ENCODE data around the gene KRT71. TPM values are rescaled to one million over a fixed set of nuclear protein-coding genes. Genes with fewer than 3 reads are reported as not detected.

KRT71 gene
- total RNA-seq, 1 donor from 2014 or later = not detected

- H3K27me3 ChIP-seq (ENCODE audit: low read depth) = peaks cover 63% of the 10 kb centered on the region
- no peaks in the 10 kb centered on the region for H3K9me3 ChIP-seq (replicated peaks)
- TF ChIP-seq, protein P1, sequence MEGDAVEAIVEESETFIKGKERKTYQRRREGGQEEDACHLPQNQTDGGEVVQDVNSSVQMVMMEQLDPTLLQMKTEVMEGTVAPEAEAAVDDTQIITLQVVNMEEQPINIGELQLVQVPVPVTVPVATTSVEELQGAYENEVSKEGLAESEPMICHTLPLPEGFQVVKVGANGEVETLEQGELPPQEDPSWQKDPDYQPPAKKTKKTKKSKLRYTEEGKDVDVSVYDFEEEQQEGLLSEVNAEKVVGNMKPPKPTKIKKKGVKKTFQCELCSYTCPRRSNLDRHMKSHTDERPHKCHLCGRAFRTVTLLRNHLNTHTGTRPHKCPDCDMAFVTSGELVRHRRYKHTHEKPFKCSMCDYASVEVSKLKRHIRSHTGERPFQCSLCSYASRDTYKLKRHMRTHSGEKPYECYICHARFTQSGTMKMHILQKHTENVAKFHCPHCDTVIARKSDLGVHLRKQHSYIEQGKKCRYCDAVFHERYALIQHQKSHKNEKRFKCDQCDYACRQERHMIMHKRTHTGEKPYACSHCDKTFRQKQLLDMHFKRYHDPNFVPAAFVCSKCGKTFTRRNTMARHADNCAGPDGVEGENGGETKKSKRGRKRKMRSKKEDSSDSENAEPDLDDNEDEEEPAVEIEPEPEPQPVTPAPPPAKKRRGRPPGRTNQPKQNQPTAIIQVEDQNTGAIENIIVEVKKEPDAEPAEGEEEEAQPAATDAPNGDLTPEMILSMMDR (IDR thresholded peaks at IDR 0.05; ENCODE audit: borderline replicate concordance) = no peak
- intact Hi-C loops (cut with micrococcal nuclease) = no loop called here
- no peak overlapping the region for H3K4me3 ChIP-seq
- DNase-seq = no peak
- no peaks in the 10 kb centered on the region for H3K36me3 ChIP-seq
- H3K4me1 ChIP-seq = peaks cover 17% of the 10 kb centered on the region
- H3K27ac ChIP-seq (replicated peaks) = no peak overlapping the region
These were observed 17.6 kb upstream of the KRT71 start for GRCh38 chr12:52570511-52570910.

- intact Hi-C loops (cut with micrococcal nuclease) = no loop called here
- no peak overlapping the region for H3K27ac ChIP-seq (replicated peaks)
- TF ChIP-seq, protein P1 (IDR thresholded peaks at IDR 0.05; ENCODE audit: borderline replicate concordance) = no peak
- no peak for DNase-seq
- H3K9me3 ChIP-seq (replicated peaks) = no peaks in the 10 kb centered on the region
- peaks cover 58% of the 10 kb centered on the region for H3K27me3 ChIP-seq (ENCODE audit: low read depth)
- peaks cover 17% of the 10 kb centered on the region for H3K4me1 ChIP-seq
- no peak overlapping the region for H3K4me3 ChIP-seq
- no peaks in the 10 kb centered on the region for H3K36me3 ChIP-seq
These were observed 15.2 kb upstream of the KRT71 start for GRCh38 chr12:52568111-52568510.

DNA sequence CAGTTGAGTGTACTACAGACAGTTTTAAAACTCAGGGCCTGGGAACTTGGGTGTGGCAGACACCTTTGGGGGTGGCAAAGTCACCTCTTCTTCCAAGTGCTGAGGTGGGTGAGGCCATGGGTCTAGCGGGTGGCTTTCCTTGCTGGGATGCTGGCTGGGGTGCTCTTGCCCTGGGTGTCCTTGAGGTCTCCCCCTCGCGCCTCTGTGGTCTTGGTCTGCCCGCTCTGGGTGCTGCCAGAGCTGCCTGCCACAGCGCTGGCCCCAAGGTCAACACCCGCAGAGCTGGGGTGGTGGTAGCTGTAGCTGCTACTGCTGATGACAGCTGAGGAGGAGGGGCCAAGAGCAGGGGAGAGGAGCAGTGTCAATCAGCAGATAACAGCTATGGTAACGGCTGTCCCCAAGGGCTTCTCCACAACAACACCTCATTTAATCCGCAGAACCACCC, 13.9 kb upstream of the KRT71 start:
- DNase-seq = peak; percentile 68
- peaks cover 17% of the 10 kb centered on the region for H3K4me1 ChIP-seq
- peak overlapping the region; percentile 59 for H3K27ac ChIP-seq (replicated peaks)
- H3K4me3 ChIP-seq = no peak overlapping the region
- H3K9me3 ChIP-seq (replicated peaks) = no peaks in the 10 kb centered on the region
- TF ChIP-seq, protein P1 (IDR thresholded peaks at IDR 0.05; ENCODE audit: borderline replicate concordance) = no peak
- intact Hi-C loops (cut with micrococcal nuclease) = no loop called here
- H3K36me3 ChIP-seq = no peaks in the 10 kb centered on the region
- peaks cover 48% of the 10 kb centered on the region for H3K27me3 ChIP-seq (ENCODE audit: low read depth)

DNA sequence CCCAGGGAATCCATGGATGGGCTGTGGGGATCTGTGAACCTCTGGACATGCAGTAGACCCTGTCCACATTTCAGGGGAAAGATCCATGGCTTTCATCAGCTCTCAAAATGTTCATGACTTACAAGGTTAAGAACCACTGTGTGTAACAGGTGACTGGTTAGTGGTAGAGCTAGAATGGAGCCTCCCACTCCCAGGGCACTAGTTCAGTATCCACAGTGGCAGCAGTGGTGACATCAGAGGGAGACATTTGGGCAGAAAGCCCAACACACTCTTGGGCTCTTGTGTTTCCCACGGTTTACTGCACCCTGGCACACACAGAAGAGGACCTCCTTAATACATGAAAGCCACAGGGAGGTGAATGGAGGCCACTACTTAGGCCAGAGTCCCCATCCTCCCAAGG, 11.6 kb upstream of the KRT71 start:
- TF ChIP-seq, protein P1 (IDR thresholded peaks at IDR 0.05; ENCODE audit: borderline replicate concordance) = no peak
- Histone ChIP-seq H3K27me3 (ENCODE audit: low read depth) (peaks cover 43% of the 10 kb centered on the region), H3K9me3 (replicated peaks) (no peaks in the 10 kb centered on the region), H3K36me3 (no peaks in the 10 kb centered on the region), H3K4me3 (no peak overlapping the region), H3K4me1 (peaks cover 17% of the 10 kb centered on the region), H3K27ac (replicated peaks) (no peak overlapping the region)
- intact Hi-C loops (cut with micrococcal nuclease) = no loop called here
- DNase-seq = no peak

DNA sequence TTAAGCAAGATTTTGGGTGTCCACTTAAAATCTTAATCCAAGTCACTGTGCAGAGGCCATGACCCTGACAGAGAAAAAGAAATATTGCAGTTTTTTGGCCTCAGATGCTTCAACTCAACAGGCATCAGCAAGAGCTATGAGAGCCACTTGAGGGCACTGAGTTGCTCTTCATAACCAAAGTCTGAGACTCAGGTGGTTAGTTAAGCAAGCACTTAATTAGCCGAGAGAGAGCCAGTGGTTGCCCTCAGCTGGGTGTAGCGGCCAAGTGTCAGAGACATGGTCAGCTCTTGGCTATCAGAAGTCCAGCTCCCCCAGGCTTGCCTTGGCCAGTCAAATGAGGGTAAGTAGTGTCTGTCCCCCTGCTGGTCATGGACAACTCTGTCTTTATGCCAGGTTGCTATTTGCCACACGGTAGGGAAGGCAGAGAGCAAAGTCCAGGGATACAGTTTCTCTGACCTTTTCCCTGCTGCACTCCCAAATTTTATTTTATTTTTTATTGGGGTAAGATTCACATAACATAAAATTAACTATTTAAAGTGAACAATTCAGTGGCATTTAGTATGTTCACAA, 9.0 kb upstream of the KRT71 start:
- H3K36me3 ChIP-seq = no peaks in the 10 kb centered on the region
- intact Hi-C loops (cut with micrococcal nuclease) = no loop called here
- H3K27me3 ChIP-seq (ENCODE audit: low read depth) = peaks cover 48% of the 10 kb centered on the region
- TF ChIP-seq, protein P1 (IDR thresholded peaks at IDR 0.05; ENCODE audit: borderline replicate concordance) = peak; percentile 25
- DNase-seq = no peak
- no peaks in the 10 kb centered on the region for H3K9me3 ChIP-seq (replicated peaks)
- peaks cover 9% of the 10 kb centered on the region for H3K4me1 ChIP-seq
- no peak overlapping the region for H3K4me3 ChIP-seq
- H3K27ac ChIP-seq (replicated peaks) = no peak overlapping the region

All from left ventricle myocardium inferior (tissue), 1 donor.